GM12878 (cell line): ENCODE results near the gene GABRR3. TPM values are rescaled to one million over a fixed set of nuclear protein-coding genes. Genes with fewer than 3 reads are reported as not detected.

ENCODE experiments used
- ATAC-seq: fragments of 200-7000 bp; cut with Tn5 transposase; 3 replicates; pipeline ENCODE4 v1.9.1; 2020; ENCODE audit warnings: mild to moderate bottlenecking, moderate library complexity
- BruUV-seq: library from RNA; stranded (reverse); fragments of 400-500 nt; replicated peaks from 2 replicates; lab custom pipeline; 2021; lab: Mats Ljungman, UMichigan
- CTCF ChIA-PET: fragments of 300-600 bp; sonication (Branson Sonifier 250); formaldehyde crosslinking; extraction: SDS; loops from one replicate; lab custom pipeline; 2021; ENCODE audit warnings: inconsistent platforms; lab: Yijun Ruan, JAX
- POLR2A ChIA-PET: fragments of 350-600 bp; formaldehyde crosslinking; extraction: SDS; loops from one replicate; lab custom pipeline; 2021; ENCODE audit warnings: inconsistent platforms; lab: Charles Lee
- RAD21 ChIA-PET: fragments of 300-600 bp; sonication (Branson Sonifier 250); formaldehyde crosslinking; loops from one replicate; lab custom pipeline; 2023; ENCODE audit warnings: antibody characterized with exemption; ENCODE audit not compliant: unreplicated experiment; lab: Charles Lee
- SMC1A ChIA-PET: fragments of 300-600 bp; sonication (Branson Sonifier 250); formaldehyde crosslinking; loops from one replicate; lab custom pipeline; 2023; ENCODE audit not compliant: unreplicated experiment, uncharacterized antibody; lab: Charles Lee
- DNase-seq: peaks from one replicate; pipeline ENCODE4 v3.0.0-alpha.2; 2011; ENCODE audit warnings: low read depth, low spot score
- FAIRE-seq: peaks from 3 replicates; lab custom pipeline; 2011; peaks lifted over from hg19 to GRCh38; lab: Jason Lieb, UNC
- H2AFZ ChIP-seq: 2 replicates; pipeline ENCODE4 v1.6.0; 2011; ENCODE audit warnings: low read depth, low read length, control low read depth; ENCODE audit not compliant: control insufficient read depth
- H3K27ac ChIP-seq: 2 replicates; pipeline ENCODE4 v1.5.1; 2011; ENCODE audit warnings: control low read depth; ENCODE audit not compliant: control insufficient read depth, insufficient read depth
- H3K27me3 ChIP-seq, 2 experiments: replicated peaks in 1 of 2; 2 replicates each; pipeline versions ENCODE4 v1.6.0 to v1.6.1; 2011; ENCODE audit warnings: low read length in 1 of 2; ENCODE audit not compliant: control insufficient read depth in 2 of 2, insufficient read depth in 2 of 2
- H3K36me3 ChIP-seq, 2 experiments: 2 replicates each; pipeline ENCODE4 v1.5.1; 2011; ENCODE audit warnings: low read length in 1 of 2; ENCODE audit not compliant: control insufficient read depth in 2 of 2, insufficient read depth in 2 of 2
- H3K4me1 ChIP-seq: 2 replicates; pipeline ENCODE4 v1.6.1; 2011; ENCODE audit warnings: mild to moderate bottlenecking, low read length, moderate library complexity, mixed read lengths; ENCODE audit not compliant: control insufficient read depth, insufficient read depth
- H3K4me2 ChIP-seq: 2 replicates; pipeline ENCODE4 v1.6.0; 2011; ENCODE audit warnings: control low read depth; ENCODE audit not compliant: control insufficient read depth, insufficient read depth
- H3K4me3 ChIP-seq: fragments of 200-600 bp; sonication (generic); 2 replicates; pipeline ENCODE4 v1.5.1; 2016
- H3K79me2 ChIP-seq: 2 replicates; pipeline ENCODE4 v1.6.0; 2011; ENCODE audit warnings: low read length; ENCODE audit not compliant: control insufficient read depth, insufficient read depth
- H3K9ac ChIP-seq: 2 replicates; pipeline ENCODE4 v1.8.0; 2011; ENCODE audit warnings: low read length, control low read depth, mixed read lengths; ENCODE audit not compliant: control insufficient read depth, insufficient read depth
- H3K9me3 ChIP-seq: replicated peaks from 3 replicates; pipeline ENCODE4 v1.5.1; 2011; ENCODE audit warnings: mild to moderate bottlenecking, low read length; ENCODE audit not compliant: control insufficient read depth, insufficient read depth
- H4K20me1 ChIP-seq: 2 replicates; pipeline ENCODE4 v1.6.0; 2011; ENCODE audit not compliant: control insufficient read depth, insufficient read depth
- CEBPZ ChIP-seq: fragments of 150-350 bp; IDR thresholded peaks from 2 replicates; pipeline ENCODE4 v1.6.1; 2016; ENCODE audit warnings: low read depth, low read length
- HDGF ChIP-seq: fragments of 450-650 bp; IDR thresholded peaks from 2 replicates; pipeline ENCODE4 v1.6.1; 2016; ENCODE audit warnings: antibody characterized with exemption
- IKZF2 ChIP-seq, 2 experiments: fragments of 450-650 bp; IDR thresholded peaks; 2 replicates each; pipeline ENCODE4 v1.6.1; 2017; ENCODE audit warnings: mild to moderate bottlenecking in 2 of 2, moderate library complexity in 2 of 2
- IRF4 ChIP-seq: IDR thresholded peaks from 2 replicates; pipeline ENCODE4 v1.6.1; 2011; ENCODE audit warnings: low read depth, low read length
- MYC ChIP-seq: IDR thresholded peaks from 2 replicates; pipeline ENCODE4 v1.6.1; 2011; ENCODE audit warnings: mild to moderate bottlenecking, low read length, moderate library complexity, inconsistent platforms; ENCODE audit not compliant: insufficient read depth, insufficient replicate concordance, insufficient read length, severe bottlenecking
- ZBED1 ChIP-seq: IDR thresholded peaks from 2 replicates; pipeline ENCODE4 v1.6.1; 2016; ENCODE audit warnings: borderline replicate concordance
- ZNF217 ChIP-seq: fragments of 450-650 bp; IDR thresholded peaks from 2 replicates; pipeline ENCODE4 v1.6.1; 2017; ENCODE audit warnings: antibody characterized with exemption, mild to moderate bottlenecking
- ZNF384 ChIP-seq: IDR thresholded peaks from 2 replicates; pipeline ENCODE4 v1.6.1; 2012; ENCODE audit warnings: low read depth, mild to moderate bottlenecking, low read length, improper control_type of control experiment, borderline replicate concordance
- ZNF622 ChIP-seq: fragments of 450-650 bp; IDR thresholded peaks from 2 replicates; pipeline ENCODE4 v1.6.1; 2017; ENCODE audit warnings: mild to moderate bottlenecking, inconsistent platforms
- WGBS: methylation state at CpG from one replicate; pipeline ENCODE4 v1.1.6; 2016; ENCODE audit warnings: low lambda C conversion rate; ENCODE audit not compliant: insufficient replicate concordance, insufficient coverage; ENCODE audit errors: missing lambda C conversion rate; 5-methylcytosine and 5-hydroxymethylcytosine counted together
- in situ Hi-C: fragments of 300-500 bp; cut with MboI; formaldehyde crosslinking; loops from 9 replicates; pipeline ENCODE4 v1.14.3; 2018; ENCODE audit warnings: mixed read lengths
- intact Hi-C: fragments of 100-400 bp; cut with micrococcal nuclease; formaldehyde crosslinking; loops from one replicate; pipeline ENCODE4 v1.14.2; 2022; ENCODE audit not compliant: unreplicated experiment
- polyA plus RNA-seq, 11 experiments: library from polyadenylated mRNA; depleted of rRNA in 4 of 11; unstranded in 6 of 11; stranded (reverse) in 5 of 11; fragments of >200 nt; fragmentation: Nextera tagmentation in 4 of 11; fragmentation: Illumina TruSeq in 1 of 11; extraction: Ambion mirVana in 4 of 11; extraction: Trizol in 1 of 11; gene quantifications; 1 replicate in 1 of 11; 2 replicates in 10 of 11; pipeline versions ENCODE4 v1.2.1 to v1.2.3, GENCODE V29; 2011 to 2016; ENCODE audit warnings: inconsistent platforms in 2 of 11, missing spikeins in 2 of 11, low read depth in 1 of 11
- total RNA-seq, 4 experiments: library from RNA; depleted of rRNA in 3 of 4; stranded (reverse); fragments of >200 nt in 3 of 4; fragmentation: Illumina TruSeq in 1 of 4; extraction: Trizol in 1 of 4; gene quantifications; 2 replicates each; pipeline versions ENCODE4 v1.2.1 to v1.2.3, GENCODE V29; 2013 to 2021
- TF ChIP-seq, protein P1 (sequence below): fragments of 450-650 bp; conservative IDR thresholded peaks from 2 replicates; pipeline ENCODE4 v1.6.1; 2017; ENCODE audit warnings: mild to moderate bottlenecking, moderate library complexity

The GABRR3 gene
- total and polyA plus RNA-seq, 10 of the 15 experiments (the other 5 are each of a cell fraction or from before 2014, with no cell fraction given) = not detected

DNA sequence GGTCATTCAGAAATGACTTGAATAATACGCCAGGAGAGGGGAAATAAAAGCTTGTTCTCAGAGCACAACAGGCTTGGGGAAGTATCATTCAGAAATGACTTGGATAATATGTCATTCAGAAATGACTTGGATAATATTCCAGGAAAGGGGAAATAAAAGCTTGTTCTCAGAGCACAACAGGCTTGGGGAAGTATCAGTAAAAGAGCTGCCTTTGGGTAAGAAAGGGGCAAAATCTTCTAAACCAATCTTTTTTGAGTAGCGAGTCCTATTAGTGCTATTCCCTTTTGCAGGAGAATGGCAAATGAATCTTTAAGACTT lies 20.9 kb downstream of the GABRR3 start:
- ChIA-PET POLR2A (no interaction called here), RAD21 (interaction anchor here (2.0 kb wide), 1 partner anchor 8 kb away, joined by 5 read pairs; no protein-coding TSS in a partner anchor), SMC1A (interaction anchor here (0.8 to 4.9 kb wide), 5 partner anchors 9 to 227 kb away, joined by 3 to 21 read pairs (median 3); no protein-coding TSS in a partner anchor), CTCF (interaction anchor here (1.3 to 6.5 kb wide), 3 partner anchors 9 to 25 kb away, joined by 4 to 58 read pairs (median 8); no protein-coding TSS in a partner anchor)
- Histone ChIP-seq H3K36me3 (no peaks in the 10 kb centered on the region), H3K27me3 (no peaks in the 10 kb centered on the region), H3K4me2 (no peak overlapping the region), H3K4me3 (no peak overlapping the region), H2AFZ (no peak overlapping the region), H3K9me3 (no peaks in the 10 kb centered on the region), H3K27ac (no peak overlapping the region), H3K4me1 (peaks cover 4% of the 10 kb centered on the region; the same call in 1 of the 2 replicates), H4K20me1 (no peaks in the 10 kb centered on the region), H3K9ac (no peak overlapping the region), H3K79me2 (no peaks in the 10 kb centered on the region)
- intact Hi-C loops = no loop called here
- no peak for FAIRE-seq
- no peak for DNase-seq
- TF ChIP-seq IRF4 (no peak), ZNF217 (no peak), HDGF (no peak), ZBED1 (no peak), CEBPZ (no peak), MYC (no peak), IKZF2 (IDR thresholded peaks at IDR 0.05) (no peak), ZNF384 (no peak), ZNF622 (no peak)
- TF ChIP-seq, protein P1, sequence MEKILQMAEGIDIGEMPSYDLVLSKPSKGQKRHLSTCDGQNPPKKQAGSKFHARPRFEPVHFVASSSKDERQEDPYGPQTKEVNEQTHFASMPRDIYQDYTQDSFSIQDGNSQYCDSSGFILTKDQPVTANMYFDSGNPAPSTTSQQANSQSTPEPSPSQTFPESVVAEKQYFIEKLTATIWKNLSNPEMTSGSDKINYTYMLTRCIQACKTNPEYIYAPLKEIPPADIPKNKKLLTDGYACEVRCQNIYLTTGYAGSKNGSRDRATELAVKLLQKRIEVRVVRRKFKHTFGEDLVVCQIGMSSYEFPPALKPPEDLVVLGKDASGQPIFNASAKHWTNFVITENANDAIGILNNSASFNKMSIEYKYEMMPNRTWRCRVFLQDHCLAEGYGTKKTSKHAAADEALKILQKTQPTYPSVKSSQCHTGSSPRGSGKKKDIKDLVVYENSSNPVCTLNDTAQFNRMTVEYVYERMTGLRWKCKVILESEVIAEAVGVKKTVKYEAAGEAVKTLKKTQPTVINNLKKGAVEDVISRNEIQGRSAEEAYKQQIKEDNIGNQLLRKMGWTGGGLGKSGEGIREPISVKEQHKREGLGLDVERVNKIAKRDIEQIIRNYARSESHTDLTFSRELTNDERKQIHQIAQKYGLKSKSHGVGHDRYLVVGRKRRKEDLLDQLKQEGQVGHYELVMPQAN = no peak
- in situ Hi-C loops = no loop called here
- ATAC-seq = no peak
- no TSS peak for BruUV-seq
- 82% methylated on average over 2 of the region's 2 CpGs for WGBS
